Prostate gland (tissue), 2 donors: ENCODE measurements around the gene EMP2. TPM values are rescaled to one million over a fixed set of nuclear protein-coding genes. Genes with fewer than 3 reads are reported as not detected.

Experiments used
- DNase-seq: peaks from one replicate; pipeline ENCODE4 v3.0.0-alpha.2; 2019; ENCODE audit warnings: low spot score
- H3K27ac ChIP-seq, 2 donors: fragments of 200-600 bp; sonication (generic); 2 replicates each; pipeline ENCODE4 v1.5.1; 2017 to 2019
- H3K27me3 ChIP-seq: fragments of 200-600 bp; sonication (generic); replicated peaks from 2 replicates; pipeline ENCODE4 v1.5.1; 2019; ENCODE audit not compliant: insufficient read depth
- H3K36me3 ChIP-seq, 2 donors: fragments of 200-600 bp; sonication (generic); 1 replicate in 1 of 2; 2 replicates in 1 of 2; pipeline versions ENCODE4 v1.5.1 to v1.8.1; 2017 to 2019
- H3K4me1 ChIP-seq: fragments of 200-600 bp; sonication (generic); replicated peaks from 2 replicates; pipeline ENCODE4 v1.5.1; 2019
- H3K4me3 ChIP-seq, 2 donors: fragments of 200-600 bp; sonication (generic); 2 replicates each; pipeline ENCODE4 v1.5.1; 2017 to 2019
- H3K9me3 ChIP-seq: fragments of 200-600 bp; sonication (generic); 2 replicates; pipeline ENCODE4 v1.5.1; 2017
- CTCF ChIP-seq, 4 experiments: fragments of 200-600 bp in 2 of 4; fragments of 450-650 bp in 2 of 4; sonication (generic) in 2 of 4; IDR thresholded peaks; 1 replicate in 3 of 4; 2 replicates in 1 of 4; pipeline ENCODE4 v1.5.1; 2016 to 2019; ENCODE audit warnings: antibody characterized with exemption in 4 of 4, mild to moderate bottlenecking in 2 of 4, moderate library complexity in 2 of 4
- POLR2A ChIP-seq: fragments of 450-650 bp; IDR thresholded peaks from one replicate; pipeline ENCODE4 v1.6.1; 2016; ENCODE audit warnings: antibody characterized with exemption, mild to moderate bottlenecking
- POLR2AphosphoS5 ChIP-seq: sonication (generic); formaldehyde crosslinking; IDR thresholded peaks from one replicate; pipeline ENCODE4 v1.6.1; 2017; ENCODE audit warnings: antibody characterized with exemption
- WGBS: methylation state at CpG from one replicate; pipeline ENCODE4 v1.1.5; 2018; 5-methylcytosine and 5-hydroxymethylcytosine counted together
- intact Hi-C: fragments of 100-400 bp; cut with DNase I; formaldehyde crosslinking; loops from one replicate; pipeline ENCODE4 v1.14.2; 2022
- total RNA-seq, 2 donors: library from RNA; depleted of rRNA; stranded (reverse); fragments of >200 nt; gene quantifications; one replicate each; pipeline ENCODE4 v1.1.0, GENCODE V29; 2016

EMP2 gene
- total RNA-seq, 2 donors from 2014 or later, result 40.8 to 87.2 TPM

- Histone ChIP-seq H3K27me3 (no peaks in the 10 kb centered on the region), H3K36me3 (no peaks in the 10 kb centered on the region), H3K27ac (peak overlapping the region; percentile 60 to 70), H3K4me1 (no peaks in the 10 kb centered on the region), H3K9me3 (no peaks in the 10 kb centered on the region), H3K4me3 (no peak overlapping the region)
- TF ChIP-seq POLR2A (no peak), CTCF (IDR thresholded peaks at IDR 0.05) (no peak), POLR2AphosphoS5 (no peak)
- intact Hi-C loops, result no loop called here
- DNase-seq, result peak; percentile 14
- 61% methylated on average over 25 of the region's 25 CpGs for WGBS
Observed at GRCh38 chr16:10558746-10559641, 21.4 kb downstream of the EMP2 start.

GRCh38 chr16:10558305-10558704 lies 22.1 kb downstream of the EMP2 start:
- Histone ChIP-seq H3K4me1 (no peaks in the 10 kb centered on the region), H3K4me3 (no peak overlapping the region), H3K9me3 (no peaks in the 10 kb centered on the region), H3K27ac (peak overlapping the region; percentile 60 to 70), H3K27me3 (no peaks in the 10 kb centered on the region), H3K36me3 (no peaks in the 10 kb centered on the region)
- WGBS, result 52% methylated on average over 7 of the region's 7 CpGs
- TF ChIP-seq POLR2AphosphoS5, result peak; percentile 27
- no peak for TF ChIP-seq POLR2A
- intact Hi-C loops, result no loop called here
- DNase-seq, result peak; percentile 33

GRCh38 chr16:10557750-10558149 lies 22.6 kb downstream of the EMP2 start:
- DNase-seq, result no peak
- Histone ChIP-seq H3K36me3 (no peaks in the 10 kb centered on the region), H3K27me3 (no peaks in the 10 kb centered on the region), H3K4me1 (no peaks in the 10 kb centered on the region), H3K9me3 (no peaks in the 10 kb centered on the region), H3K4me3 (no peak overlapping the region), H3K27ac (peak overlapping the region; percentile 60 to 70)
- 95% methylated on average over 5 of the region's 5 CpGs for WGBS
- intact Hi-C loops, result no loop called here
- TF ChIP-seq CTCF (IDR thresholded peaks at IDR 0.05), result no peak
- no peak for TF ChIP-seq POLR2AphosphoS5
- no peak for TF ChIP-seq POLR2A

- DNase-seq, result no peak
- no peaks in the 10 kb centered on the region for H3K9me3 ChIP-seq
- H3K27ac ChIP-seq, result no peak overlapping the region
- H3K4me1 ChIP-seq, result no peaks in the 10 kb centered on the region
- no peak overlapping the region for H3K4me3 ChIP-seq
- H3K27me3 ChIP-seq, result no peaks in the 10 kb centered on the region
- no peaks in the 10 kb centered on the region for H3K36me3 ChIP-seq
- intact Hi-C loops, result no loop called here
- TF ChIP-seq CTCF (IDR thresholded peaks at IDR 0.05) (no peak), POLR2A (no peak), POLR2AphosphoS5 (no peak)
- 87% methylated on average over 3 of the region's 3 CpGs for WGBS
Observed at GRCh38 chr16:10556236-10556635, 24.2 kb downstream of the EMP2 start.

GRCh38 chr16:10554569-10554968 lies 25.8 kb downstream of the EMP2 start:
- intact Hi-C loops, result no loop called here
- WGBS, result 83% methylated on average over 7 of the region's 7 CpGs

More at GRCh38 chr16:10554569-10554968, 25.8 kb downstream of the EMP2 start:
- no peaks in the 10 kb centered on the region for H3K36me3 ChIP-seq
- no peaks in the 10 kb centered on the region for H3K9me3 ChIP-seq
- no peak for DNase-seq
- no peak overlapping the region for H3K4me3 ChIP-seq
- TF ChIP-seq POLR2AphosphoS5, result no peak
- no peak for TF ChIP-seq CTCF (IDR thresholded peaks at IDR 0.05)
- no peak for TF ChIP-seq POLR2A
- H3K4me1 ChIP-seq, result no peaks in the 10 kb centered on the region
- H3K27me3 ChIP-seq, result no peaks in the 10 kb centered on the region
- H3K27ac ChIP-seq, result no peak overlapping the region
